Measurements from ENCODE around the gene FAM9A.

Gene FAM9A

GRCh38 chrX:8749697-8750096, 51.5 kb downstream of the FAM9A start:
- TF ChIP-seq ZNF70 (CRISPR knock-in tag; IDR thresholded peaks at IDR 0.05) (no peak), ISL1 (CRISPR knock-in tag; IDR thresholded peaks at IDR 0.05) (no peak), CSDC2 (CRISPR knock-in tag; IDR thresholded peaks at IDR 0.05) (no peak), CSRNP3 (CRISPR knock-in tag; IDR thresholded peaks at IDR 0.05) (no peak), BACH2 (CRISPR knock-in tag; IDR thresholded peaks at IDR 0.05; ENCODE audit: borderline replicate concordance) (no peak), RARB (CRISPR knock-in tag; IDR thresholded peaks at IDR 0.05) (no peak), ARNTL (CRISPR knock-in tag; IDR thresholded peaks at IDR 0.05; ENCODE audit: borderline replicate concordance, low read depth) (no peak), CREB5 (CRISPR knock-in tag; IDR thresholded peaks at IDR 0.05; ENCODE audit: low read depth) (no peak), ZNF565 (CRISPR knock-in tag; conservative IDR thresholded peaks at IDR 0.05; ENCODE audit: low read depth) (no peak), ESRRG (CRISPR knock-in tag; IDR thresholded peaks at IDR 0.05) (no peak), OSR1 (CRISPR knock-in tag; IDR thresholded peaks at IDR 0.05) (no peak), TSHZ2 (CRISPR knock-in tag; IDR thresholded peaks at IDR 0.05) (no peak), TOX (CRISPR knock-in tag; IDR thresholded peaks at IDR 0.05; ENCODE audit: borderline replicate concordance) (no peak), SNAI2 (CRISPR knock-in tag; IDR thresholded peaks at IDR 0.05) (no peak), GLIS3 (CRISPR knock-in tag; IDR thresholded peaks at IDR 0.05) (no peak), ZFP30 (CRISPR knock-in tag; IDR thresholded peaks at IDR 0.05) (no peak), POU6F1 (CRISPR knock-in tag; IDR thresholded peaks at IDR 0.05; ENCODE audit: borderline replicate concordance, low read depth) (no peak)
- no peak for ATAC-seq

GRCh38 chrX:8748855-8749254, 52.3 kb downstream of the FAM9A start:
- peak; percentile 74 for ATAC-seq
- TF ChIP-seq ISL1 (CRISPR knock-in tag; IDR thresholded peaks at IDR 0.05) = no peak
- TF ChIP-seq POU6F1 (CRISPR knock-in tag; IDR thresholded peaks at IDR 0.05; ENCODE audit: borderline replicate concordance, low read depth) = no peak
- no peak for TF ChIP-seq ARNTL (CRISPR knock-in tag; IDR thresholded peaks at IDR 0.05; ENCODE audit: borderline replicate concordance, low read depth)
- TF ChIP-seq ZNF565 (CRISPR knock-in tag; conservative IDR thresholded peaks at IDR 0.05; ENCODE audit: low read depth) = no peak
- TF ChIP-seq TOX (CRISPR knock-in tag; IDR thresholded peaks at IDR 0.05; ENCODE audit: borderline replicate concordance) = no peak

- peak; percentile 44; the same call in 1 of the 3 replicates for ATAC-seq
- TF ChIP-seq ZNF8 (CRISPR knock-in tag; IDR thresholded peaks at IDR 0.05) = no peak
- no peak for TF ChIP-seq CSRNP3 (CRISPR knock-in tag; IDR thresholded peaks at IDR 0.05)
- no peak for TF ChIP-seq SNAI2 (CRISPR knock-in tag; IDR thresholded peaks at IDR 0.05)
- no peak for TF ChIP-seq RARB (CRISPR knock-in tag; IDR thresholded peaks at IDR 0.05)
- TF ChIP-seq ZFP3 (CRISPR knock-in tag; IDR thresholded peaks at IDR 0.05) = no peak
- TF ChIP-seq ZNF70 (CRISPR knock-in tag; IDR thresholded peaks at IDR 0.05) = no peak
- no peak for TF ChIP-seq TOX (CRISPR knock-in tag; IDR thresholded peaks at IDR 0.05; ENCODE audit: borderline replicate concordance)
- no peak for TF ChIP-seq CREB5 (CRISPR knock-in tag; IDR thresholded peaks at IDR 0.05; ENCODE audit: low read depth)
- TF ChIP-seq GLIS3 (CRISPR knock-in tag; IDR thresholded peaks at IDR 0.05) = no peak
- no peak for TF ChIP-seq ESRRG (CRISPR knock-in tag; IDR thresholded peaks at IDR 0.05)
- TF ChIP-seq TSHZ2 (CRISPR knock-in tag; IDR thresholded peaks at IDR 0.05) = no peak
- no peak for TF ChIP-seq ZFP30 (CRISPR knock-in tag; IDR thresholded peaks at IDR 0.05)
- TF ChIP-seq OSR1 (CRISPR knock-in tag; IDR thresholded peaks at IDR 0.05) = no peak
- TF ChIP-seq ISL1 (CRISPR knock-in tag; IDR thresholded peaks at IDR 0.05) = no peak
- no peak for TF ChIP-seq ZNF565 (CRISPR knock-in tag; conservative IDR thresholded peaks at IDR 0.05; ENCODE audit: low read depth)
These were observed 58.0 kb downstream of the FAM9A start for GRCh38 chrX:8743126-8743732.

Data from SK-N-SH treated with all-trans-retinoic acid at 6 μM for 48 hours (cell line).